DOHH2 (cell line): ENCODE results near the gene TARBP1.
A peak's percentile ranks its signal among the peaks of the same experiment; 100 is the strongest.

ENCODE experiments used
- H3F3A ChIP-seq: fragments of 200-600 bp; sonication (generic), shearing (Covaris generic); 2 replicates; pipeline ENCODE4 v1.6.0; 2016; ENCODE audit warnings: antibody characterized with exemption, mild to moderate bottlenecking; ENCODE audit not compliant: control insufficient read depth, insufficient read depth
- H3K27ac ChIP-seq: fragments of 200-600 bp; sonication (generic); 2 replicates; pipeline ENCODE4 v1.5.1; 2014; ENCODE audit warnings: low read depth, mild to moderate bottlenecking, low read length, moderate library complexity
- H3K27me3 ChIP-seq: fragments of 200-600 bp; sonication (generic); 2 replicates; pipeline ENCODE4 v1.6.1; 2014; ENCODE audit warnings: mild to moderate bottlenecking, low read length, mixed read lengths; ENCODE audit not compliant: control insufficient read depth
- H3K36me3 ChIP-seq: fragments of 200-600 bp; sonication (generic); 2 replicates; pipeline ENCODE4 v1.6.1; 2014; ENCODE audit warnings: mild to moderate bottlenecking, low read length, moderate library complexity, mixed read lengths; ENCODE audit not compliant: control insufficient read depth
- H3K4me1 ChIP-seq: fragments of 200-600 bp; sonication (generic); 2 replicates; pipeline ENCODE4 v1.6.1; 2014; ENCODE audit warnings: mild to moderate bottlenecking, low read length, mixed read lengths; ENCODE audit not compliant: control insufficient read depth
- H3K4me2 ChIP-seq: fragments of 200-600 bp; sonication (generic); 2 replicates; pipeline ENCODE4 v1.6.0; 2014; ENCODE audit warnings: mild to moderate bottlenecking, low read length, moderate library complexity
- H3K4me3 ChIP-seq: fragments of 200-600 bp; sonication (generic); 2 replicates; pipeline ENCODE4 v1.5.1; 2014; ENCODE audit warnings: mild to moderate bottlenecking, low read length, mixed read lengths
- H3K79me2 ChIP-seq: fragments of 200-600 bp; sonication (generic); 2 replicates; pipeline ENCODE4 v1.6.1; 2014; ENCODE audit warnings: mild to moderate bottlenecking, low read length, mixed read lengths; ENCODE audit not compliant: control insufficient read depth
- H3K9me2 ChIP-seq: fragments of 200-600 bp; sonication (generic); replicated peaks from 2 replicates; pipeline ENCODE4 v1.6.1; 2014; ENCODE audit warnings: mild to moderate bottlenecking, low read length, mixed read lengths; ENCODE audit not compliant: control insufficient read depth
- H3K9me3 ChIP-seq: fragments of 200-600 bp; sonication (generic); 2 replicates; pipeline ENCODE4 v1.6.1; 2014; ENCODE audit warnings: antibody characterized with exemption, low read length, mixed read lengths; ENCODE audit not compliant: control insufficient read depth, insufficient read depth
- H4K20me1 ChIP-seq: fragments of 200-600 bp; sonication (generic); 2 replicates; pipeline ENCODE4 v1.6.0; 2014; ENCODE audit warnings: low read depth, mild to moderate bottlenecking, antibody characterized with exemption, low read length, moderate library complexity; ENCODE audit not compliant: control insufficient read depth, insufficient read depth
- CTCF ChIP-seq: fragments of 200-600 bp; sonication (generic); IDR thresholded peaks from one replicate; pipeline ENCODE4 v1.5.1; 2014; ENCODE audit warnings: antibody characterized with exemption, mild to moderate bottlenecking, low read depth, low read length; ENCODE audit not compliant: poor library complexity, severe bottlenecking
- EZH2phosphoT487 ChIP-seq: fragments of 200-600 bp; sonication (generic); IDR thresholded peaks from 2 replicates; pipeline ENCODE4 v1.6.1; 2017; ENCODE audit warnings: borderline replicate concordance, mild to moderate bottlenecking, antibody characterized with exemption, low read length, moderate library complexity, mixed read lengths

Gene TARBP1

GRCh38 chr1:234498448-234499118, 19.6 kb upstream of the TARBP1 start:
- Histone ChIP-seq H3K9me2 (no peaks in the 10 kb centered on the region), H3K9me3 (no peaks in the 10 kb centered on the region), H3K79me2 (no peaks in the 10 kb centered on the region), H3K27ac (no peak overlapping the region), H4K20me1 (no peaks in the 10 kb centered on the region), H3F3A (no peaks in the 10 kb centered on the region), H3K4me3 (no peak overlapping the region), H3K4me2 (peak overlapping the region; percentile 30; the same call in 1 of the 2 replicates), H3K36me3 (no peaks in the 10 kb centered on the region), H3K4me1 (peaks cover 17% of the 10 kb centered on the region), H3K27me3 (peaks cover 23% of the 10 kb centered on the region)
- TF ChIP-seq CTCF (no peak), EZH2phosphoT487 (no peak)

GRCh38 chr1:234497589-234497988, 18.6 kb upstream of the TARBP1 start:
- H3F3A ChIP-seq = no peaks in the 10 kb centered on the region
- peaks cover 17% of the 10 kb centered on the region for H3K4me1 ChIP-seq
- no peak for TF ChIP-seq CTCF
- TF ChIP-seq EZH2phosphoT487 = no peak
- H3K4me3 ChIP-seq = no peak overlapping the region
- no peak overlapping the region for H3K4me2 ChIP-seq
- H3K36me3 ChIP-seq = no peaks in the 10 kb centered on the region
- H3K9me3 ChIP-seq = no peaks in the 10 kb centered on the region
- peaks cover 23% of the 10 kb centered on the region for H3K27me3 ChIP-seq
- H3K9me2 ChIP-seq = no peaks in the 10 kb centered on the region
- H3K27ac ChIP-seq = no peak overlapping the region
- H3K79me2 ChIP-seq = no peaks in the 10 kb centered on the region
- H4K20me1 ChIP-seq = no peaks in the 10 kb centered on the region

- TF ChIP-seq CTCF = no peak
- TF ChIP-seq EZH2phosphoT487 = no peak
- Histone ChIP-seq H3K27me3 (peaks cover 23% of the 10 kb centered on the region), H3K36me3 (no peaks in the 10 kb centered on the region), H4K20me1 (no peaks in the 10 kb centered on the region), H3K9me3 (no peaks in the 10 kb centered on the region), H3K27ac (no peak overlapping the region), H3K4me1 (peaks cover 17% of the 10 kb centered on the region), H3K4me2 (no peak overlapping the region), H3F3A (no peaks in the 10 kb centered on the region), H3K4me3 (no peak overlapping the region), H3K9me2 (no peaks in the 10 kb centered on the region), H3K79me2 (no peaks in the 10 kb centered on the region)
These were observed 16.4 kb upstream of the TARBP1 start for GRCh38 chr1:234495231-234495990.
